ENCODE data around the gene TAF5L. TPM values are rescaled to one million over a fixed set of nuclear protein-coding genes. Genes with fewer than 3 reads are reported as not detected.

TAF5L gene
- total RNA-seq, 1 donor from 2014 or later, result 8.5 TPM

GRCh38 chr1:229661022-229661877 is 35.3 kb upstream of the TAF5L start:
- Histone ChIP-seq H2AFZ (replicated peaks) (no peak overlapping the region), H3K4me3 (no peak overlapping the region), H3K36me3 (peaks cover 5% of the 10 kb centered on the region), H3F3A (ENCODE audit: low read depth) (peaks cover 22% of the 10 kb centered on the region), H3K27ac (no peak overlapping the region), H3K79me2 (ENCODE audit: low read depth) (no peaks in the 10 kb centered on the region), H3K4me2 (no peak overlapping the region), H3K27me3 (no peaks in the 10 kb centered on the region), H3K4me1 (no peaks in the 10 kb centered on the region), H4K20me1 (ENCODE audit: low read depth) (no peaks in the 10 kb centered on the region), H3K9ac (no peak overlapping the region), H3K9me3 (ENCODE audit: low read depth) (no peaks in the 10 kb centered on the region)
- H3K4me1 Mint-ChIP-seq, result no peaks in the 10 kb centered on the region
- no peak overlapping the region for H3K4me3 Mint-ChIP-seq
- H3K9me3 Mint-ChIP-seq, result no peaks in the 10 kb centered on the region
- peaks cover 4% of the 10 kb centered on the region for H3K36me3 Mint-ChIP-seq
- peak; percentile 86 for DNase-seq (ENCODE audit: low spot score)
- no peak overlapping the region for H3K27ac Mint-ChIP-seq
- TF ChIP-seq EZH2 (IDR thresholded peaks at IDR 0.05) (no peak), EZH2phosphoT487 (IDR thresholded peaks at IDR 0.05) (no peak), CTCF (IDR thresholded peaks at IDR 0.05) (peak; percentile 88)
- peaks cover 2% of the 10 kb centered on the region for H3K27me3 Mint-ChIP-seq (ENCODE audit: insufficient read depth, low read depth)

- Mint-ChIP-seq H3K27ac (peak overlapping the region; percentile 31), H3K27me3 (ENCODE audit: insufficient read depth, low read depth) (peaks cover 4% of the 10 kb centered on the region), H3K9me3 (no peaks in the 10 kb centered on the region), H3K36me3 (peaks cover 17% of the 10 kb centered on the region), H3K4me1 (no peaks in the 10 kb centered on the region), H3K4me3 (no peak overlapping the region)
- Histone ChIP-seq H3K4me2 (no peak overlapping the region), H3K79me2 (ENCODE audit: low read depth) (no peaks in the 10 kb centered on the region), H3K4me3 (no peak overlapping the region), H4K20me1 (ENCODE audit: low read depth) (no peaks in the 10 kb centered on the region), H3K9ac (no peak overlapping the region), H3K4me1 (no peaks in the 10 kb centered on the region), H3K27ac (no peak overlapping the region), H3K9me3 (ENCODE audit: low read depth) (no peaks in the 10 kb centered on the region), H2AFZ (replicated peaks) (no peak overlapping the region), H3F3A (ENCODE audit: low read depth) (peaks cover 22% of the 10 kb centered on the region), H3K36me3 (peaks cover 5% of the 10 kb centered on the region), H3K27me3 (no peaks in the 10 kb centered on the region)
- TF ChIP-seq CTCF (IDR thresholded peaks at IDR 0.05) (no peak), EZH2 (IDR thresholded peaks at IDR 0.05) (no peak), EZH2phosphoT487 (IDR thresholded peaks at IDR 0.05) (no peak)
- no peak for DNase-seq (ENCODE audit: low spot score)
These were observed 32.3 kb upstream of the TAF5L start for GRCh38 chr1:229657993-229658755.

GRCh38 chr1:229655781-229656180 is 29.9 kb upstream of the TAF5L start:
- Histone ChIP-seq H3K36me3 (peaks cover 5% of the 10 kb centered on the region), H3K4me3 (no peak overlapping the region), H3K79me2 (ENCODE audit: low read depth) (no peaks in the 10 kb centered on the region), H3K9ac (no peak overlapping the region), H3K4me2 (no peak overlapping the region), H3K9me3 (ENCODE audit: low read depth) (no peaks in the 10 kb centered on the region), H2AFZ (replicated peaks) (no peak overlapping the region), H3K27me3 (no peaks in the 10 kb centered on the region), H3K27ac (no peak overlapping the region), H3F3A (ENCODE audit: low read depth) (peaks cover 19% of the 10 kb centered on the region), H4K20me1 (ENCODE audit: low read depth) (no peaks in the 10 kb centered on the region), H3K4me1 (no peaks in the 10 kb centered on the region)
- Mint-ChIP-seq H3K36me3 (peaks cover 22% of the 10 kb centered on the region), H3K4me3 (no peak overlapping the region), H3K27me3 (ENCODE audit: insufficient read depth, low read depth) (peaks cover 4% of the 10 kb centered on the region), H3K9me3 (no peaks in the 10 kb centered on the region), H3K27ac (no peak overlapping the region), H3K4me1 (no peaks in the 10 kb centered on the region)
- TF ChIP-seq EZH2 (IDR thresholded peaks at IDR 0.05) (no peak), CTCF (IDR thresholded peaks at IDR 0.05) (no peak), EZH2phosphoT487 (IDR thresholded peaks at IDR 0.05) (no peak)
- no peak for DNase-seq (ENCODE audit: low spot score)
